ENCODE measurements around the gene SPATA13.

- no peak for TF ChIP-seq EGR1 (IDR thresholded peaks at IDR 0.05)
- TF ChIP-seq RAD21 (IDR thresholded peaks at IDR 0.05; ENCODE audit: low read depth), result no peak
- TF ChIP-seq CREB1 (IDR thresholded peaks at IDR 0.05; ENCODE audit: low read depth), result no peak
- no peak for TF ChIP-seq REST (IDR thresholded peaks at IDR 0.05; ENCODE audit: low read depth)
- no peak for TF ChIP-seq YY1 (IDR thresholded peaks at IDR 0.05; ENCODE audit: low read depth)
- TF ChIP-seq TAF1 (IDR thresholded peaks at IDR 0.05; ENCODE audit: low read depth), result no peak
Observed at GRCh38 chr13:24276306-24276705, 115.8 kb downstream of the SPATA13 start.
